GM21825 (cell line): ENCODE results near the gene FAM177B.
A peak's percentile ranks its signal among the peaks of the same experiment; 100 is the strongest.

ENCODE experiments used
- ATAC-seq: cut with Tn5 transposase; IDR thresholded peaks from one replicate; pipeline ENCODE4 v1.9.1; 2021; ENCODE audit warnings: mild to moderate bottlenecking, moderate library complexity; ENCODE audit not compliant: unreplicated experiment

The FAM177B gene

DNA sequence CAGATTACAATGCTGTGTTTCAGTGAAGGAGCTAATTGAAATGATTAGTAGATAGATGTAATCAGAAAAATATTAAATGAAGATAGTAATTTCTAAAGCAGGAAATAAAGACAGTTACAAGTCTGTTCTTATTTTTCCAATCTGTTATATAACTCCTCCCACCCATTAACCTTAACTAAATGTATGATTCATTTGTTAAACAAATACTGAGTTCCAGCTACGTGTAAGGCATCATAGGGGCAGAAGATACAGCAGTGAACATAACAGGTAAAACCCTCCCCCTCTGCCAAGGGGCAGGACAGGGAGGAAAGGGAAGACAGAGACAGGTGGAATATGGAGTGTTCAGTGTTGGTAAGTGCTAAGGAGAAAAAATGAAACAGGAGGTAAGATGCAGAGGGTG lies at the start of gene FAM177B:
TSS of gene FAM177B (plus strand) at position 231 of the 400 bp plus-strand sequence. CDS start 9,344 bp downstream, outside the sequence.
- no peak for ATAC-seq

DNA sequence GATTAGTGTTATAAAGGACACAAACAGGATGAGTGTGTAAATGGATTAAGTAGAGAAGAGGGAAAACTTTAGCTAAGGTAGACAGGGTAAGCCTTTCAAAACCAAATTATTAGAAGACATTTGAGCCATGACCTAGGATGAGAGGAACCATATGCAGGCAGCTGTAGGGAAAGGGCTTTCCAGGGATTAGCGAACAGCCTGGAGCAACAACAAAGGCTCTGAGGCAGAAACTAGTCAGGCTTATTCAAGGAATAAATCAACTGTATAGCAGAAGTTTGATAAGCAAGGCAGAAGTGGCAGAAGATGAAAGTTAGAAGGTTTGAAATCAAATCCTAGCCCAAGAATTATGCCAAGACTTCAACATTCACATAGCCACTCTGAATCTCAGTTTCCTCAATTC lies 46.0 kb upstream of the FAM177B start:
- no peak for ATAC-seq

DNA sequence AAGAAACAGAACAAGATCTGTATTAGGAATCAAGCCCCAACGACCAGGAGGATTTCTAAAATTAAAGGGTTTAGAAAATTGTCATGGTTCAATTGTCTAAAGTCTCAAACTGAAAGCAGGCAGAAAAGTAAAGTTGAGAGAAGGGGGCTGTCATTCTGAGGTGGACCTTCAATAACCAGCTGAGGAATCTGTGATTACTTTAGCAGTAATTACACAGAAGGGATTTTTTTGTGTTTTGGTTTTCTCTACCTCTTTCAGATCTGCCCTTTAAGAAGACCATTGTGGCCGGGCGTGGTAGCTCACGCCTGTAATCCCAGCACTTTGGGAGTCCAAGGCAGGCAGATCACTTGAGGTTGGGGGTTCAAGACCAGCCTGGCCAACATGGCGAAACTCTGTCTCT lies 42.1 kb upstream of the FAM177B start:
- no peak for ATAC-seq

DNA sequence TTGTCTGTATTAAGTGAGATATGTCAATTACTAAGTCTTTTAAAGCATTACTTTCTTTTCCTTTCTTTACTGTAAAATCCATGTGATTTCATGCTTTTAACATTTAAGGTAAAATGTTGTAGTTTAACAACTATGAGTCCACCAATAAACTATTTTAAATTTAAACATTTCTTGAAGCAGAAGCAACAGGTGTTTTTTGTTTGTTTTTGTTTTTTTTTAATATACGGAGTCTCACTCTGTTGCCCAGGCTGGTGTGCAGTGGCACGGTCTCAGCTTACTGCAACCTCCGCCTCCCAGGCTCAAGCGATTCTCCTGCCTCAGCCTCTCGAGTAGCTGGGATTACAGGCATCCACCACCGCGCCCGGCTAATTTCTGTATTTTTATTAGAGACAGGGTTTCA lies 40.3 kb upstream of the FAM177B start:
- no peak for ATAC-seq

DNA sequence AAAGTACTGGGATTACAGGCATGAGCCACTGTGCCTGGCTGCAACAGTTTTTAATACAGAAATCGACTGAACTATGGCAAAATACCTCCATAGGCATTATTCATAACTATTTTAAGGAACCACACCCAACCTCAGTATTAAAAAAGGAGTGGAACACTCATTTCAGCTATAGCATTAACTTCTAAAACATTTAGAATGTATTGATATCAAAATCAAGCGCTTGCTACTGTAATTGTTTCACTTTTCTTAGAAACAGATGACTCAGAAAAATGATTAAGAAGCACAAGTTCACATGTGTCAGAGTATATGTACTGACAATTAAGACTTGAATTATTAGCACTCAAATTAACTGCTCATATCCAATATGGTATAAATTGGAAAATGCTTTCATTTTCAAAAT lies 39.8 kb upstream of the FAM177B start:
- no peak for ATAC-seq

DNA sequence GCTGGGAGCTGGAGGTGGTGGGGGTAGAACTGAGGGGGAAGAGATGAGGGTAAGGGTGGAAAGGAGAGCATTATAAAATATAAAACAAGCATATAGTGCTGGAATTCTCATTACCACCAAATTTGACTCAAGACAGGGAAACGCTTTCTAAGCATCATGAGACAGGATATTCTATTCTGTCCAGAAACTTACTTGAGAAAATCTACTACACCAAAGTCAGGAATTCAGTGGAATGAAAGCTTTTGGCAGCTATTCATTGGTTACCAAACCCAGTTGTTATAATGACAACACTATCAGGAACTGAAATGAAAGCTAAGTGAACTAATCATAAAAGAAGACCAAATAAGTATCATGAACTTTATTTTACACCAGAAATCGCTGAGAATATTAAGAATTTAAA lies 39.2 kb upstream of the FAM177B start:
- no peak for ATAC-seq

DNA sequence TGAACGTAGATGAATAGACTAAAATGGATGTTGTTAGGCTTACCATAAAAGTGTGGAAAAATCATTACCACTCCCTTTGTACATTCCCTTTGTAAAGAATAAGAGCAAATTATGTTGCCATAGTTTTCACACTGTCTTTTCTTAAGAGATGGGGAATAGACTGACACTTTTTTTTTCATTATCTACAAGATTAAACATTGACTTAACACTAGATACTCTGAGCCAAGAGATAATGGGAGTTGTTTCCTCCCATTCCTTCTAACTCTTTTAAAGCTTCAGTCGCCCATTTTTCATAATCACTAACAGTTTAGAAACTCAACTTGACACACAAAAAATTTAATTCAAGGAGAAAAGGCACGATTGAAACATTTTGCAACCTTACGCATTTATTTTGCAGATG lies 34.8 kb upstream of the FAM177B start:
- no peak for ATAC-seq

DNA sequence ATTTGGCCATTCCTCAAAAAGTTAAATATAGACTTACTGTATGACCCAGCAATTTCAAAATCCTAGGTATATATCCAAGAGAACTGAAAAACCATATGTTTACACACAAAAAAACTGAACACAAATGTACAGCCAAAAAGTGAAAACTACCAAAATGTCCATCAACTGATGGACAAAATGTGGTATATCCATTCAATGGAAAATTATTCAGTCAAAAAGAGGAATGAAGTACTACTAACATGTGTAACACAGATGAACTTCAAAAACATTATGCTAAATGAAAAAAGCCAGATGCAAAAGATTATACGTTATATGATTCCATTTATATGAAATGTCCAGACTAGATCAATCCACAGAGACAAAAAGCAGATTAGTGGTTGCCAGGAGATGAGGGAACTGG lies 32.7 kb upstream of the FAM177B start:
- no peak for ATAC-seq

DNA sequence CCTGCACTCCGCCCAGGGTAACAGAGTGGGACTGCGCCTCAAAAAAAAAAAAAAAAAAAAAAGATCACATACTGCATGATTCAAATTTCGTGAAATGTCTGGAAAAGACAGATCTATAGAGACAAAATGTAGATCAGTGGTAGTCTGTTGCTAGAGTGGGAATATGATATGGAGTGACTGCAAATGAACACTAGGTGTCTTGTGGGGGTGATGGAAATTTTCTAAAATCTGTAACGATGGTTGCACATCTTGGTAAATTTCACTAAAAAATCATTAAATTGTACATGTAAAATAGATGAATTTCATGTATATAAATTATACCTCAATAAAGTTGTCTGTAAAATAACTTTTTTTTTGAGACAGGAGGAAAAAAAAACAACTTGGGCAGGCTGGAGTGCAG lies 30.2 kb upstream of the FAM177B start:
- no peak for ATAC-seq

DNA sequence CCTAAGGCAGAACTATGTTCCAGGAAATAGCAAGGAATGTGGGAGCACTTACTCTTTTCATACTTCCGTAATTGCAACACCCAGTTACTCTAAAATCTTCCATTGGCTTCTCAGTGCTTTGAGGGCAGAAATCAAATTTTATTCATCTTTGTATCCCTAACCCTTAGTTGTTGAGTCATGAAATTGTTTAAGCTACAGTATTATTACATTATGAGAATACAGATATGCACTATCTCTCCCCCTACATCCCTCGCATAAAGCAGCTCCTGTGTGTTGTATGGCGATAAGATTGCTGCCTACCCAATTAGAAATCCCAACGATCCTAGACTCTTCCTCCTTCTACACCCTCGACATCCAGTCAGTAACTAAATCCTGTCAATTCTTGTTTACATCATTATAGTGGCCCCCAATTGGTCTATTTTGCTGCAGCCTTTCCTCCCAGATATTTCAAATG lies 27.3 kb upstream of the FAM177B start:
- ATAC-seq: no peak

DNA sequence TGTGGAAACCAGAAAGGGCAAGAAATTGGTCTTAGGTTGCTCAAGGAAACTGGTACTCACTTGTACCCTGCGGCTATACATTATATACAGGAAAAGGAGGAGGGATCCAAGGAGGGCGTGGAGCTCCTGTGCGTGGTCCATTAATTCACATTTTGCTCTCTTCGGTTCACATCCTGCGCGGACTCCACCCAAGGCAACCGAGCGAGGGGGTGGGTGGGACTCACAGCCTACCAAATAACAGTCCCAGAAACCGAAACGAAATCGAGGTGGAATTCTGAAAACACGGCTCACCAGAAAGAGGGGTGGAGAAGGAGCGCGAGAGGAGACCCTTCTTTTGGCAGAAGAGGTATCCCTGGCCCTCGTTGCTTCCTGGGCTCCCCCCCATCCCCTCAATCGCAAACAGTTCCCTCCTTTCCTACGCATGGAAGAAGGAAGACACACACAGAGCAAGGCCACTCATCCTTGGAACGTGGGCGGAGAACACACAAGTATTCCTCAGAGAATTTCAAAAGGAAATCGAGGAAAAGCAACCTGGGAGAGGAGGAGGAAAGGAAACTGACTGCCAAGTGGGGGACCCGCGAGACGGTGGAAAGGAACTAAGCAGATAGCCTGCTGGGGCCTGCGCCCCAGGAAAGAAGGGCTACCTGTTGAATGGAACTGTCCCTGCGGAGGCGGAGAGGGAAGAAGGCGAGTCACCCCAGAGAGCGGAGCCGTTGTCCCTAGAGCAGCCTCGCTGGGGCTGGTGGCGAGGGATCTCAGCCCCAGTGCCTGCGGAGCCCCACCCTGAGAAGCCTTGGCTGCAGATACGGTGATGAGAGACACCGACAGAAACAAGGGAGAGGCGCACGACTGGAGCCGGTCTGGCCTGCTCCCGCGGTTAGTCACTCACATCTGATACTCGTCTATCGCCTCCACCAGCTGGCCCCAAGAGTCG lies 25.4 kb upstream of the FAM177B start:
- ATAC-seq: peak; percentile 29

DNA sequence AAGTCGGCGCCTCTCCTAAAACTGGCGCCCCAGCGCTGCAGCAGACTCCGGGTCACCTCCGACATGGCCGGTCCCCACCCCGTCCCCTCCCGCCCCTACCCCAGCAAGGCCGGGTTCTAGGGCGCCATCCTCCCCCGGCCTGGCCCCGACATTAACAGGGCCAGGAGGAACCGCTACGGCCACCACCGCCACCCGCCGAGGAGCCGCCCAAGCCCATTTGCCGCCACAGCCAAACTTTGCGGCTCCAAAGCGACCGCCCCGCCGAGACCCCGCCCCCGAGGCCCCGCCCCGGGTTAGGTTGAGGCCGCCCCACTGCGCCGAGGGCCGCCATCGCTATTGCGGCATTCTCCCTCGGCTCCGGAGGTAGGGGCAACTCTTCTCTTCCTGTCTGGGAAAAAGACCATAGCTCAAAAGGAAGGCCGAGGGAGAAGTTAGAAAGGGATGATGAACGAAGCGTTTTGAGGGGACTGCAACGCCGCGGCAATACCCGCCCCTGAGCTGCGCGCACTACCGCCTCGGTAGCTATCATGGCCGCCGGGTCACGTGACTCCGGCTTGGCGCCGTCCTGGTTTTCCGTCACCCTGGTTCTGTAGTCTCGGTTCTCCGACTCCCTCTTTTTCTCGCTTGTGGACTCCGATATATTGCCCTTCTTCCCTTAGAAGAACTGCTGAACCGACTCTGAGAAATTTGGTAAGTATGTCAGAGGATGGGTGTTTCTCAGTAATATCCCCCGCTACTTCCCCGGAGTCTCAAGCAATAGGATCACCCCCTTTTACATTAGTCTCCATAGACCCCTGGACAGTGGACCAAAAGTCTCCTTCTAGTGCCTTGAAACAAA lies 24.5 kb upstream of the FAM177B start, which contains the start of the genes AIDA and BROX:
TSS of gene AIDA (minus strand) at position 239 of the 838 bp plus-strand sequence. CDS start at position 65, 174 bp downstream.
TSS of gene BROX (plus strand) at position 312 of the 838 bp plus-strand sequence. CDS start 3,136 bp downstream, outside the sequence.
- ATAC-seq: peak; percentile 77

DNA sequence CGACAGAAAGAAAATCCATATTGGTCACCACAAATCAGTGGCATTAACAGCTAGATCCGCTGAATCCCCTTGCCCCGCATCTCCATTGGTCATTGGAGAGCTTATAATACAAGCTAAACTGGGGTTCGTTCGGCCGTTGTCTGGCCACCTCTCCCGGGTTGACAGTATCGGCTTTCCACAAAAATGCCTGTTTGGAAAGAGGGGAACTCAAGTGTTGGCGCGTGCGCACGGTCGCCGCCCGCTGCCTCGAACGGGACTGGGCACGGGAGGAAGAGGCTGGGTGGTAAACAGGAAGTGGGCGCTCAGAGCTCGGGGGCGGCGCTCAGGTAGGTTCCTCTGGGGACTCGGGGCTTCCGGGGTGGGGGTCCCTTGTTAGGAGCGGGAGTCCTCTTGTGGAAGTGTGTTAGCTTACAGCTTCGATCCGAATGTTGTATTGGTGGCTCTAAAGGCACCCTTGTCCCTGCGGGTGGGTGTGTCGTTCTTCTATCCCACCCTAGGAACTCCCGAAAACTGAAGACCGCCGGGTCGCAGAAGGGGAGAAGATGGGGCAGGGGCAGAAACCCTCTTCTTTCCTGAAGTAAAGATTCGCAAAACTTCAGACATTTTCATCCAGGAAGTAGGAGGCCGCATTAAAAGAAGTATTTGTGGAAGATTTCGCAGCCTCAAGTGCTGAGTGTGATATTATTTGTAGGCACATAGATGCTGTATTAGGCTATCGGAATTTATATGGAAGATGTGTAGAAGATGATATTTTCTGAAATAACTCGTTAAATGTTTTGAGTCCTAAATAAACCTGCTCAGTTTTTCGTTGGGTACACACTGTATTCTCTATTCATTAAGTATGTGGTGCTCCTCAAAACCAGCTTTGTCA lies 23.7 kb upstream of the FAM177B start:
- ATAC-seq: peak; percentile 76

DNA sequence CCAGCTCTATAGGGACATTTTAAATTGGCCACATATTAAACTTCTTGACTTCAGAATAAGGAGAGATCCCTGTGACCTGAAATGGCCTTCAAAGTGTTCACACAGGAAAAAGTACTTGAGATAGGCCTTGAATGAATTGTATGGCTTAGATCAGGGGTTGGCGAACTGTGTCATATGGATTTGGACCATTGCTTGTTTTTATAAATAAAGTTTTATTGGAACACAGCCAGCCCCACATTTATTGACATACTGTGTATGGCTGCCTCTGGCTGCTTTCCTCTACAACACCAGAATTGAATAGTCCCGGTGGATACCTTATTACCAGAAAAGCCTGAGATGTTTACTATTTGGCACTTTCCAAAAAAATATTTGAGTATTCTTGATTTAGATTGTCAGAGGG lies 20.6 kb upstream of the FAM177B start:
- no peak for ATAC-seq

DNA sequence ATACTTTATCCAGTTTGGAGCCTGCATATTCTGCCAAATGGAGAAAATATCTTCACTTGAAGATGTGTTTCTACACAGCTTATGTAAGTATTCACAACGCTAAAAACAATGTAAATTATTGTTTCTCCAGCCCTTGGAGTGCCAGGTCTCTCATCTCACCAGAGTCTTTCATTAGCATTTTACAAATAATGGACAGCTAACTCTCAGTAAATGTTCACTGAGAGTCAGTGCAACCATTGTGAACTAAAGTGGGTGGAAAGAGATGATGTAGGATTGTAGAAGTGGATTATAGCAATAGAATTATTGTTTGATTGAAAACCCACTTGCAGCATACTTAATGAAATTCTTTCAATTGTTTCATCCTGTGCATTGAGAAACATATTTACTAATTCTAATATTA lies 8.3 kb upstream of the FAM177B start:
- no peak for ATAC-seq

DNA sequence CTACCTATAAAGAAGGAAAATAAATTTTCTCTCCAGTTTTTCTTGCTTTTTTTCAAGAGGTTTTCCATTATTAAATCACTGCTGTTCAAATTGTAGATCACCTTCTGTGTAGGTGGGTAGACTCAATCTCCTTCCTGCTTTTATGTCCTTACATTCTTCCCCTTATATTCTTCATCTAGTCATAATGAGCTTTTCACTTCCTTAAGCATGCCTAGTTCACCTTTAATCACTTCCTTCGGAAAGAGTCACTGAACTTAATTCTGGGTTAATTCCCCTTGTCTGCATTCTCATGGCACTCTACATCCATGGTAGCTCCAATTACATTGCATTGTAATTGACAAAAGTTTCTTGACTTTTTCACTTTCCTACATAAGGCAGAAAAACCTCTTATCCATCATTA lies 6.1 kb upstream of the FAM177B start:
- no peak for ATAC-seq

DNA sequence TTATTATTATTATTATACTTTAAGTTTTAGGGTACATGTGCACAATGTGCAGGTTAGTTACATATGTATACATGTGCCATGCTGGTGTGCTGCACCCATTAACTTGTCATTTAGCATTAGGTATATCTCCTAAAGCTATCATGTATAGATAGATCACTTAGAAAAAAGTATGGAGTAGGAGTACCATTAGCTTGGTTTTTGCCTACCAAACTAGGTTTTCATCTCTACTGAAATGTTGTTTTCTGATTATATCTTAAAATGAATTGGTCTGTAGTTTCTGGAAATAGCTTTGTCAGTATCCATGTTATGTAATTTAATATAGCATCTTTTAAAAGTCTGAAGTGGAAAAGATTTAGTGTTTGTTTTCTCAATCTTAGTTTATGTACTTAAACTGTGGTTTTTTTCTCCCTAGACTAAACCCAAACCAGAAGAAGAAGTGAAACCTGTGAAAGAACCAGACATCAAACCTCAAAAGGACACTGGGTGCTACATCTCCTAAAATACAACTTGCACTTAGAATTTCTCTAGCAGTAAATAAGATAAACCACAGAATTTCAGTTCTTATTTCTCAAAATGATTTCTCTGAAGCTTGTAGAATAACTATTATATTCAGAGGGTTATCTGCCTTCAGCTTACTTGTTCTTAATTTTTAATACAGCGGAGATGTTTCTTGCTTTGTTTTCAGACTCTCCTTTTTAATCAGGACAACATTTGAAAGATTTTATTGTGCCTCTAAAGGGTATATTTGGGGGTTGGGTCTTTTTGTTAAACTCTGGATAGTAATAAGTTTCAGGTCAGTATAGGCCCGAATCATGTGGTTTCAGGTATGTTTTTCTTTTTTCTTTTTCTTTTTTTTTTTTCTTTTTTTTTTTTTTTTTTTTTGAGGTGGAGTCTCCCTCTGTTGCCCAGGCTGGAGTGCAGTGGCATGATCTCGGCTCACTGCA lies 4.5 kb upstream of the FAM177B start:
- peak; percentile 97 for ATAC-seq

DNA sequence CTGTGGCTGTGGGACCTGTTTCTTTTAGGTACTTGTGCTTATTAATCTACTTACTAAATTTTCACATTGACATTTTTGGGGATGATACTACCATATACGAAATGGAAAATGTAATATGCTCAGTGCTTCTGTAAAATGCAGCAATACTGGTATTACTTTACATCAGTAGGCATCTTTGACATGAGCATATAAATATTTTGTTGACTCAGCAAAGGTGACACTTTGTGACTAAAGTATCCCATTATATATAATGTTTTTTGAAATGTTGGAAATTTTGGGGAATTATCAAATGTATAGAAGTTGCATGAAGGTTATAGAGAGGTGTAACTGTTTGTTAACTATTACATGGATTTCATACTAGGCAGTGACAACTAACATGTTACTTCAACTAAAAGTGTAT lies 2.3 kb upstream of the FAM177B start:
- ATAC-seq: no peak

DNA sequence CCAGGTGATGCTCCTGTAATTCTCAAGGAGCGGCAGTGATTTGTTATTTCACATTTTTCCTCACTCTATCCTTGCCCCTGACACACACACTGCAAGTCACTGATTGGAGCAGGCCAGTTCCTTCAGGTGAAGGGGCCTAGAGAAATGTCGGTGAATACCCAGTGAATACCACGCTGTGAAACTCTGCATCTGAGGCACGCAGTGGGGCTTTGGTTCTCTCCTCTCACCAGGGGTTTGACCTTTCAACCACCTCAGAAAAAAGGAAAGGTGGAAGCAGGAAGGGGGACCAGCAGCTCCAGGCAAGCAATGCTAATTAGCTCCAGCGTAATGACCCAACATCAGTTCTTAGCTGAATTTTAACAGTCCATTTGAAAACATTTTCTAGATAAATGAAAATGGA lies 532 bp upstream of the FAM177B start:
- ATAC-seq: no peak
